ENCODE results near the gene DTNB. TPM values are rescaled to one million over a fixed set of nuclear protein-coding genes. Genes with fewer than 3 reads are reported as not detected.

The DTNB gene
- total and polyA plus RNA-seq, 2 donors (not counting 1 experiment from before 2014, with no cell fraction given) = 5.1 to 5.4 TPM

DNA sequence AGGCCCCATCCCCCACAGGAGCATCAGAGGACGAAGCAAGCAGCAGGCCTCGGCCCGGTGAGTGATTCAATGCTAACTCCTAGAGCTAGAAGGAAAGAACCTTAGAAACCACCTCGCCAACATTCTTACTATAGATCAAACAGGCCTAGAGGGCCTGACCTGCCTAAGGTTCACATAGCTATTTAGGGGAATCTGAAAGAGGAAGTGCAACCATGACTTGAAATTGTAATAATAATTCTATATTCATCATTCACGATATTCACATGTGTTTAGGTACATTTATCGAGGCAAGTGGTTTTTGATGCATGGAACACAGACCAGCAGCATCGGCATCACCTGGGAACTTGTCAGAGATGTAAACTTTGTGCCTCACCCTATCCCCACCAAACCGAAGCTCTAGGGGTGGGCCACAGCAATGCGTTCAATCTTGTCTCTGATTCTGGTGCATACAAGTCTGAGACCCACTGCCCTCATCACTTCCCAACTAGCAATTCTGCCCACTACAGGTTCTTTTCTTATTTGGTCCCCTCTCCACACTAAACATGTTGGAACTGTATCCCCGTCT, 253.6 kb downstream of the DTNB start:
- Histone ChIP-seq H2AFZ (ENCODE audit: low read length) (no peak overlapping the region), H3K9me3 (ENCODE audit: control insufficient read depth, insufficient read depth, low read depth, low read length) (no peaks in the 10 kb centered on the region), H3K9ac (ENCODE audit: insufficient read depth, low read length) (no peak overlapping the region), H3K27me3 (ENCODE audit: control insufficient read depth, insufficient read depth, low read length) (no peaks in the 10 kb centered on the region), H3K36me3 (ENCODE audit: control insufficient read depth, insufficient read depth, low read length) (no peaks in the 10 kb centered on the region), H4K20me1 (ENCODE audit: control insufficient read depth, extremely low read depth, insufficient read depth, low read length) (no peaks in the 10 kb centered on the region), H3K4me1 (ENCODE audit: control insufficient read depth, extremely low read depth, insufficient read depth, low read length) (no peaks in the 10 kb centered on the region), H3K27ac (ENCODE audit: insufficient read depth, low read length) (no peak overlapping the region), H3K4me3 (replicated peaks in 1 of 4; ENCODE audit: control extremely low read depth in 1 of 4, insufficient read depth in 1 of 4, low read depth in 3 of 4, low read length in 4 of 4) (no peak overlapping the region), H3K79me2 (ENCODE audit: control insufficient read depth, insufficient read depth, low read length) (no peaks in the 10 kb centered on the region), H3K4me2 (ENCODE audit: extremely low read depth, insufficient read depth, low read length) (no peak overlapping the region)
- no peak for DNase-seq (ENCODE audit: low read depth in 2 of 2)
- TF ChIP-seq EZH2 (IDR thresholded peaks at IDR 0.05; ENCODE audit: low read length, missing control alignments) = no peak
- TF ChIP-seq, protein P1, sequence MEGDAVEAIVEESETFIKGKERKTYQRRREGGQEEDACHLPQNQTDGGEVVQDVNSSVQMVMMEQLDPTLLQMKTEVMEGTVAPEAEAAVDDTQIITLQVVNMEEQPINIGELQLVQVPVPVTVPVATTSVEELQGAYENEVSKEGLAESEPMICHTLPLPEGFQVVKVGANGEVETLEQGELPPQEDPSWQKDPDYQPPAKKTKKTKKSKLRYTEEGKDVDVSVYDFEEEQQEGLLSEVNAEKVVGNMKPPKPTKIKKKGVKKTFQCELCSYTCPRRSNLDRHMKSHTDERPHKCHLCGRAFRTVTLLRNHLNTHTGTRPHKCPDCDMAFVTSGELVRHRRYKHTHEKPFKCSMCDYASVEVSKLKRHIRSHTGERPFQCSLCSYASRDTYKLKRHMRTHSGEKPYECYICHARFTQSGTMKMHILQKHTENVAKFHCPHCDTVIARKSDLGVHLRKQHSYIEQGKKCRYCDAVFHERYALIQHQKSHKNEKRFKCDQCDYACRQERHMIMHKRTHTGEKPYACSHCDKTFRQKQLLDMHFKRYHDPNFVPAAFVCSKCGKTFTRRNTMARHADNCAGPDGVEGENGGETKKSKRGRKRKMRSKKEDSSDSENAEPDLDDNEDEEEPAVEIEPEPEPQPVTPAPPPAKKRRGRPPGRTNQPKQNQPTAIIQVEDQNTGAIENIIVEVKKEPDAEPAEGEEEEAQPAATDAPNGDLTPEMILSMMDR (conservative IDR thresholded peaks at IDR 0.05 in 1 of 2, IDR thresholded peaks at IDR 0.05 in 1 of 2; ENCODE audit: low read depth in 1 of 2, low read length in 2 of 2) = no peak

DNA sequence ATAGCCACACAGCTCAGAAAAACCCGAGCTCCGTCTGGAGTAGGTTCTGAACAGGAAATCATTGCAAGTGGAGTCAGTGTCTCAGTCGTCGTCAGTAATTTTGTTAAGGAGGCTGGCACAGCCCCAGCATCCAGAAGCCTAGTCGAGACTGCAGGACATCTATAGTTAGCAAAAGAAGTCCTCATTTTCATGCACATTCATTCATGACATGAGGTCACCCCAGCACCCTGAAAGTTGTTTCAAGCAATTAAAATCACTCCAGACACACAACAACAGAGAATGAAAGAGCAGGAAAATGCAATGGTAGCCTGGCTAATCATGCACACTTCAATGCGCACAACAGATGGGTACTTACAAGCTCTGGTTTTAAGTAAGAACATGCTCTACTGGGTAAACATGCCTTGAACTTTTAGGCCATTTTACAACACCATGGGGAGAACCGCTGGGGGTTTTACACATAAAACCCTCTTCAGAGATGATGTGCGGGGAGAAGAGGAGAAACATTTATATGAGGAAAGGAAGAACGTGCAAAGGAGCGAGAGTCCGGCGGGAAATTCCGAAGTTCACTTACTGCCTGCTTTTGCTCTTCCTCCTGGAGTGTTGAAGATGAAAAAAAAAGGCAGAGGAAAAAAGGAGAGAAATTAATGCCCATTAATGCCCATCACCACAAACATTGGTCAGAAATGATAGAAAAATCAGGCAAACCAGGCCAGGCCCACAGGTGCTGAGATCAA, 254.3 kb downstream of the DTNB start:
- DNase-seq (ENCODE audit: low read depth in 2 of 2) = peak in 1 of 2 donors; percentile 3
- no peaks in the 10 kb centered on the region for H3K36me3 ChIP-seq (ENCODE audit: control insufficient read depth, insufficient read depth, low read length)
- H3K4me2 ChIP-seq (ENCODE audit: extremely low read depth, insufficient read depth, low read length) = no peak overlapping the region
- H3K79me2 ChIP-seq (ENCODE audit: control insufficient read depth, insufficient read depth, low read length) = no peaks in the 10 kb centered on the region
- no peak overlapping the region for H2AFZ ChIP-seq (ENCODE audit: low read length)
- H3K9ac ChIP-seq (ENCODE audit: insufficient read depth, low read length) = no peak overlapping the region
- no peak overlapping the region for H3K27ac ChIP-seq (ENCODE audit: insufficient read depth, low read length)
- H3K27me3 ChIP-seq (ENCODE audit: control insufficient read depth, insufficient read depth, low read length) = no peaks in the 10 kb centered on the region
- H3K4me1 ChIP-seq (ENCODE audit: control insufficient read depth, extremely low read depth, insufficient read depth, low read length) = no peaks in the 10 kb centered on the region
- H4K20me1 ChIP-seq (ENCODE audit: control insufficient read depth, extremely low read depth, insufficient read depth, low read length) = no peaks in the 10 kb centered on the region
- H3K9me3 ChIP-seq (ENCODE audit: control insufficient read depth, insufficient read depth, low read depth, low read length) = no peaks in the 10 kb centered on the region
- no peak overlapping the region for H3K4me3 ChIP-seq (replicated peaks in 1 of 4; ENCODE audit: control extremely low read depth in 1 of 4, insufficient read depth in 1 of 4, low read depth in 3 of 4, low read length in 4 of 4)
- TF ChIP-seq, protein P1 (conservative IDR thresholded peaks at IDR 0.05 in 1 of 2, IDR thresholded peaks at IDR 0.05 in 1 of 2; ENCODE audit: low read depth in 1 of 2, low read length in 2 of 2) = no peak
- TF ChIP-seq EZH2 (IDR thresholded peaks at IDR 0.05; ENCODE audit: low read length, missing control alignments) = no peak

DNA sequence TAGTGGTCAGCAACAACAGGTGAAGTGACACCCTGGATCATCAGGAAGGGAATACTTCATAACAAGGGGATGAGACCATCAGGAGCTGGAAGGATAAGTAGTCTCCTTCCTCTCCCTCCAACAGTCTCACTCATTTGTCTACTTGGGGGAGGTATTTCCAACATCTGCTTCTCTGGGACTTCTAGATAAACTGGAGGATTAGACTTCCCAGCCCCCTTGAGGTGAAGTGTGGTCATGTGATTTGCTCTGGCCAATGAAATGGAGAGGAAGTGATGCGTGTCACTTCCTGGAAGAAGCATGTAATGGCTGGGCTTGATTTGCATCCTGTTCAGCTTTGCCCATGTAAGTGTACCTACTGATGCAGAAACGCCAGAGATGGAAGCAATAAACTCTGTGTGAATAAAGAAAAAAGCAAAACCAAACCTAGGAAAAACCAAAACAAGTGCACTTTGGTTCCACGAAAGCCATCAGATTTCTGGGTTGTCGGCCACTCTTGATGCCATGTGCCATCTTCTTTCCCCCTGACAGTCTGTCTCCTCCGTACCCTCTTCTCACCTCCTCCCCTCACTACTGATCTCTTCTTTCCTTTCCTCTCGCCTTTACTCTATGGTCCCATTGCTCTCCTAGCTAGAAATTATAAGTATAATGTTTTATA, 255.5 kb downstream of the DTNB start:
- no peak overlapping the region for H3K27ac ChIP-seq (ENCODE audit: insufficient read depth, low read length)
- H3K9me3 ChIP-seq (ENCODE audit: control insufficient read depth, insufficient read depth, low read depth, low read length) = no peaks in the 10 kb centered on the region
- TF ChIP-seq, protein P1 (conservative IDR thresholded peaks at IDR 0.05 in 1 of 2, IDR thresholded peaks at IDR 0.05 in 1 of 2; ENCODE audit: low read depth in 1 of 2, low read length in 2 of 2) = no peak
- TF ChIP-seq EZH2 (IDR thresholded peaks at IDR 0.05; ENCODE audit: low read length, missing control alignments) = no peak
- H3K4me2 ChIP-seq (ENCODE audit: extremely low read depth, insufficient read depth, low read length) = no peak overlapping the region
- no peaks in the 10 kb centered on the region for H3K36me3 ChIP-seq (ENCODE audit: control insufficient read depth, insufficient read depth, low read length)
- H3K27me3 ChIP-seq (ENCODE audit: control insufficient read depth, insufficient read depth, low read length) = no peaks in the 10 kb centered on the region
- no peak for DNase-seq (ENCODE audit: low read depth in 2 of 2)
- H2AFZ ChIP-seq (ENCODE audit: low read length) = no peak overlapping the region
- no peaks in the 10 kb centered on the region for H3K79me2 ChIP-seq (ENCODE audit: control insufficient read depth, insufficient read depth, low read length)
- no peaks in the 10 kb centered on the region for H3K4me1 ChIP-seq (ENCODE audit: control insufficient read depth, extremely low read depth, insufficient read depth, low read length)
- H3K4me3 ChIP-seq (replicated peaks in 1 of 4; ENCODE audit: control extremely low read depth in 1 of 4, insufficient read depth in 1 of 4, low read depth in 3 of 4, low read length in 4 of 4) = no peak overlapping the region
- no peak overlapping the region for H3K9ac ChIP-seq (ENCODE audit: insufficient read depth, low read length)
- H4K20me1 ChIP-seq (ENCODE audit: control insufficient read depth, extremely low read depth, insufficient read depth, low read length) = no peaks in the 10 kb centered on the region

Measured in fibroblast of lung (primary cell).